Mesothelial cell of epicardium (in vitro differentiated cells): ENCODE data around the gene SQOR. TPM values are rescaled to one million over a fixed set of nuclear protein-coding genes. Genes with fewer than 3 reads are reported as not detected.

ENCODE experiments used
- DNase-seq, 2 experiments: peaks; one replicate each; pipeline ENCODE4 v3.0.0; 2021; ENCODE audit warnings: low spot score in 2 of 2; ENCODE audit not compliant: unreplicated experiment in 2 of 2
- H3K27ac Mint-ChIP-seq: 2 replicates; pipeline ENCODE4 v1.8.0; 2021; ENCODE audit warnings: mixed read lengths
- H3K27me3 Mint-ChIP-seq: 2 replicates; pipeline ENCODE4 v1.8.0; 2021; ENCODE audit warnings: low read depth, mixed read lengths
- H3K36me3 Mint-ChIP-seq: 2 replicates; pipeline ENCODE4 v1.8.0; 2021; ENCODE audit warnings: mixed read lengths
- H3K4me1 Mint-ChIP-seq: 2 replicates; pipeline ENCODE4 v1.8.0; 2021; ENCODE audit warnings: mixed read lengths
- H3K4me3 Mint-ChIP-seq: 2 replicates; pipeline ENCODE4 v1.8.0; 2021; ENCODE audit warnings: mild to moderate bottlenecking, moderate library complexity, mixed read lengths
- H3K9me3 Mint-ChIP-seq: 2 replicates; pipeline ENCODE4 v1.8.0; 2021; ENCODE audit warnings: mixed read lengths
- CTCF ChIP-seq: fragments of 200-600 bp; sonication (generic); IDR thresholded peaks from one replicate; pipeline ENCODE4 v1.5.0; 2021; ENCODE audit warnings: antibody characterized with exemption; ENCODE audit not compliant: unreplicated experiment
- total RNA-seq: library from RNA; stranded (reverse); gene quantifications from 3 replicates; pipeline ENCODE4 v1.2.1, GENCODE V29; 2021

Gene SQOR
- total RNA-seq, 1 donor from 2014 or later: 0.94 TPM

GRCh38 chr15:45657254-45657653 lies 22.4 kb downstream of the SQOR start:
- no peak for DNase-seq
- no peak overlapping the region for H3K4me3 Mint-ChIP-seq
- TF ChIP-seq CTCF: no peak
- H3K27me3 Mint-ChIP-seq: no peaks in the 10 kb centered on the region
- no peaks in the 10 kb centered on the region for H3K36me3 Mint-ChIP-seq
- H3K27ac Mint-ChIP-seq: no peak overlapping the region
- H3K4me1 Mint-ChIP-seq: peaks cover 13% of the 10 kb centered on the region
- H3K9me3 Mint-ChIP-seq: no peaks in the 10 kb centered on the region

DNA sequence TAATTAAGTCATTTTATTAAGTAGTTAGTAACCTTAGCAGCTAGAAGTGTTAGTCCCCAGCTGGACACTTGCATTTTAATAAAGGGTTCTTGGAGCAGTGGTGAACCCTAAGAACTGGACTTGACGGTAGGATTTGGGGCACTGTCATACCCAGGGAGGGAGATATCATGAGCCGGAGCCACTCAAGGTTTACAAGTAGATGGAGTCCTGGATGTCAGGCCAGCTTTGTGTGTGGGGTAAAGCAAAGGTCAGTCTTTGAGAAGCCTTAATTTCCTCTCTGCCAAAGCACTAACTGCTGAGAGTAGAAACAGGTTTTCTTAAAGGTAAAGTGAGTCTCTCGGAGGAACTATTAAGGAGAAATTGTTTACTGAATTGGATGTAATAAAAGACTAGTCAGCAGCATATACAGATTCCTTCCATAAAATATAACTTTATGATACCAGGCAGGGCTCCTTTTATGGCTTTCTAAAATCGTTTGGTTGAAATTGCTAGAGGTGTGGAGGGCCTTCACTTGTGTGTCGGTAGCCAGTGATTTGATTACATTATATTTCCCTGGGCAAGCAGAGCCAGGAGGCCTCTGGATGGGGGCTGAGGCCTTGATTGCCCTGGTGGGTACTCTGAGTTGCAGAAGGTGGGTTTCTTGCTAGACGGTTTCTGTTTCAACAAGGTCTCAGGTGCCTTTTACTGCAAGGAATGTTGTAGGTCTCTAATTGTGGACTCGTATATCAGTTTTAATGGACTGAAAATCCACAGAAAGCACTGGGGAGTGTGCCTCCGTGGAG lies 23.1 kb downstream of the SQOR start:
- Mint-ChIP-seq H3K36me3 (no peaks in the 10 kb centered on the region), H3K4me3 (no peak overlapping the region), H3K27ac (no peak overlapping the region), H3K27me3 (no peaks in the 10 kb centered on the region), H3K9me3 (no peaks in the 10 kb centered on the region), H3K4me1 (peaks cover 13% of the 10 kb centered on the region)
- DNase-seq: no peak
- no peak for TF ChIP-seq CTCF

GRCh38 chr15:45660231-45660979 lies 25.6 kb downstream of the SQOR start:
- Mint-ChIP-seq H3K9me3 (no peaks in the 10 kb centered on the region), H3K27me3 (no peaks in the 10 kb centered on the region), H3K36me3 (no peaks in the 10 kb centered on the region), H3K4me3 (no peak overlapping the region), H3K27ac (no peak overlapping the region), H3K4me1 (peaks cover 13% of the 10 kb centered on the region)
- no peak for DNase-seq
- TF ChIP-seq CTCF: no peak

DNA sequence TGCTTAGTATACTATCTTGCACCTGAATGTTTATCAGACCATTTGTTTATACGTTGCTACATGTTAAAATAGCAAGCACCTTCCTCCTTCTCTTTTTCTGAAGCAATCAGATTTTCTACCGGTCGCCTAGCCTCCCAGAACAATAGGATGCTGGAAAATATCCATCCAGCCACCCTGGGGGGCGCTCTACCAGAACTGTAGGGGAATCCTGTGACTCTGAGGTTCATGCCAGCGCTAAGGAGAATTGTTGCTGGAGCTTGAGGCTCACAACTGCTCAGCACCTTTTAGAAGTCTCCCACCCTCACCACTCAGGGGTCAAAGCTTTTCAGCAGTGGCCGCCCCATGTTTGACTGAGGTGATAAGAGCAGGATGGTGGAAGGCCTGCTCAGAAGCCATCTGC lies 27.5 kb downstream of the SQOR start:
- no peak overlapping the region for H3K4me3 Mint-ChIP-seq
- no peak for TF ChIP-seq CTCF
- no peaks in the 10 kb centered on the region for H3K36me3 Mint-ChIP-seq
- H3K4me1 Mint-ChIP-seq: peaks cover 13% of the 10 kb centered on the region
- H3K27ac Mint-ChIP-seq: no peak overlapping the region
- H3K27me3 Mint-ChIP-seq: no peaks in the 10 kb centered on the region
- no peak for DNase-seq
- peaks cover 3% of the 10 kb centered on the region for H3K9me3 Mint-ChIP-seq

DNA sequence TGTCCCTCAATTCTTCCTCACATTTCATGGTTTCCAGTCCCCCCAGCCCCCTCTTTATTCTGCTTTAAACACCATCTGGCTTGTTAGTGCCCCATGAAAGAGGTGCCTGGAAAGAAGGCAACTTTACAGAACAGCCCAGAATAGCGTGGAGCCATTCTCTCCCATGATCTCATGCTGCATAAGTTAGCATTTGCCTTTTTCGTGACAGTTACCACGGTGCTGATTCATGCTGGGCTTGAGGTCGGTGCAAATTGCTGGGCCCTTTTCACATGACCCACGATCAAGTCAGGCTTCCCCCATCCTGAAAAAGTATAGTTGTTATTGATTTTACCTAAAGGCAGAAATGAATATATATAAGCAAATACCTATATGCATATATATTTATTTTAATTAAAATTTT lies 29.6 kb downstream of the SQOR start:
- DNase-seq: no peak
- H3K27ac Mint-ChIP-seq: no peak overlapping the region
- no peaks in the 10 kb centered on the region for H3K27me3 Mint-ChIP-seq
- TF ChIP-seq CTCF: no peak
- H3K36me3 Mint-ChIP-seq: no peaks in the 10 kb centered on the region
- peaks cover 3% of the 10 kb centered on the region for H3K9me3 Mint-ChIP-seq
- peaks cover 4% of the 10 kb centered on the region for H3K4me1 Mint-ChIP-seq
- H3K4me3 Mint-ChIP-seq: no peak overlapping the region
